MG63 (cell line): ENCODE measurements around the gene SLC25A26. TPM values are rescaled to one million over a fixed set of nuclear protein-coding genes. Genes with fewer than 3 reads are reported as not detected.

ENCODE experiments used
- DNase-seq: peaks from one replicate; pipeline ENCODE4 v3.0.0-alpha.2; 2020
- H3K27me3 ChIP-seq: fragments of 250-450 bp; sonication (Bioruptor Pico); 2 replicates; pipeline ENCODE4 v1.5.1; 2020; ENCODE audit warnings: mild to moderate bottlenecking, moderate library complexity
- H3K36me3 ChIP-seq: fragments of 250-450 bp; sonication (Bioruptor Pico); 2 replicates; pipeline ENCODE4 v1.5.1; 2020; ENCODE audit warnings: mild to moderate bottlenecking, moderate library complexity
- H3K4me3 ChIP-seq: fragments of 250-450 bp; sonication (Bioruptor Pico); 2 replicates; pipeline ENCODE4 v1.5.1; 2020; ENCODE audit warnings: mild to moderate bottlenecking, moderate library complexity
- H3K9me3 ChIP-seq: fragments of 250-450 bp; sonication (Bioruptor Pico); 2 replicates; pipeline ENCODE4 v1.5.1; 2020; ENCODE audit warnings: mild to moderate bottlenecking, moderate library complexity
- total RNA-seq: library from RNA; depleted of rRNA; stranded (reverse); fragments of >200 nt; shearing (Covaris generic); gene quantifications from 2 replicates; pipeline ENCODE4 v1.2.3, GENCODE V29; 2014; ENCODE audit warnings: low replicate concordance

Gene SLC25A26
- total RNA-seq, 1 experiment from 2014 or later: 16.9 TPM

DNA sequence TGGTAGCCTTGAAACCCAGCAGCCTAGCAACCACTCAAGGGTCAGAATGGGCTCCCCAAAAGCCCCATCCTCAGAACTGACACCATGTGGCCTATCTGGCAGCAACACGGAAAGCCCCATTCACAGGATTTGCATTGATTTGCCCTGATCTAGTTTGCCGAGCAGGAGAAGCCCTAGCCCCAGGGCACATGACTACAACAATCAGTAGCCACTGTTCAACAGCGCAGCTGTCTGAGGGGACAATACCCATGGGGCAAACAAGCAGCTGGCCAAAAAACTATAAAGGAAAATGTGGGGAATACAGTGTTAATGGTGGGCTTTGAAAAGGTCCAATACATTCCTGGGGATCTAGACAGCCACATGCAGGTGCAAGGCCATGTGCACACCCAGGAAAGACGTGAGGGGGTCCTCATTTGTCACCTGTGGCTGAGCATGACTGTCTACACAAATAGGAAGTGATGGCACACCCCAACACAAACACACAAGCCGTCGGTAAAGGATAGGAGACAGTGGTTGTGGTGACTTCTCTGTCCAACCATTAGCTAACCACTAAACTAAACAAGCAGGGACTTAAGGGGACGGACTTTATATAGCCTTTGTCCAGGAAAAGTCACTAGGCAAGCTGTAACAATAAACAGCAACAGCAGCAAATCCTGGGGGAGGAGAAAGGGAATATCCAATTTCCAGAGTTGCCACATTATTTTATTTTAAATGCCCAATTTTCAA, 166.3 kb downstream of the SLC25A26 start:
- H3K36me3 ChIP-seq: no peaks in the 10 kb centered on the region
- no peaks in the 10 kb centered on the region for H3K9me3 ChIP-seq
- no peaks in the 10 kb centered on the region for H3K27me3 ChIP-seq
- no peak for DNase-seq
- H3K4me3 ChIP-seq: no peak overlapping the region

GRCh38 chr3:66390013-66390412, 169.2 kb downstream of the SLC25A26 start:
- H3K36me3 ChIP-seq: no peaks in the 10 kb centered on the region
- H3K4me3 ChIP-seq: no peak overlapping the region
- DNase-seq: no peak
- H3K27me3 ChIP-seq: no peaks in the 10 kb centered on the region
- H3K9me3 ChIP-seq: no peaks in the 10 kb centered on the region

GRCh38 chr3:66392512-66392911, 171.7 kb downstream of the SLC25A26 start:
- Histone ChIP-seq H3K27me3 (no peaks in the 10 kb centered on the region), H3K9me3 (no peaks in the 10 kb centered on the region), H3K4me3 (no peak overlapping the region), H3K36me3 (no peaks in the 10 kb centered on the region)
- DNase-seq: no peak

DNA sequence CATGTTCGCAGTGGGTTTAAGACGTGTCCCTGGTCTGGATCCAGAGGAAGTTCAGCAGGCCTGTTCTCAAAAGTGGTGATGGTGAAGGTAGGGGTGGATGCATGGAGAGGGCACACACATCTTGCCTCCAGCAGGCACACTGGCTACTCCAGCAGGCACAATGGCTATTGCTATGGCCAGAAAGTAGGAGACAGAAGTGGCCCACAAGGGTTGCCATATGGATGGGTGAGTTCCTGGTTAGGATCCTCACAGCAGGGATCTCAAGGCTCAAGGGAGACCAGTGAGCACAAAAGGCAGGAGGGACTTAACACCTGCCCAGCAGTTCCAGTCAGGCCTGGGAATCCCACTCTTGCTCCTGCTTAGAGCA, 172.1 kb downstream of the SLC25A26 start:
- Histone ChIP-seq H3K36me3 (no peaks in the 10 kb centered on the region), H3K4me3 (no peak overlapping the region), H3K27me3 (no peaks in the 10 kb centered on the region), H3K9me3 (no peaks in the 10 kb centered on the region)
- DNase-seq: no peak

DNA sequence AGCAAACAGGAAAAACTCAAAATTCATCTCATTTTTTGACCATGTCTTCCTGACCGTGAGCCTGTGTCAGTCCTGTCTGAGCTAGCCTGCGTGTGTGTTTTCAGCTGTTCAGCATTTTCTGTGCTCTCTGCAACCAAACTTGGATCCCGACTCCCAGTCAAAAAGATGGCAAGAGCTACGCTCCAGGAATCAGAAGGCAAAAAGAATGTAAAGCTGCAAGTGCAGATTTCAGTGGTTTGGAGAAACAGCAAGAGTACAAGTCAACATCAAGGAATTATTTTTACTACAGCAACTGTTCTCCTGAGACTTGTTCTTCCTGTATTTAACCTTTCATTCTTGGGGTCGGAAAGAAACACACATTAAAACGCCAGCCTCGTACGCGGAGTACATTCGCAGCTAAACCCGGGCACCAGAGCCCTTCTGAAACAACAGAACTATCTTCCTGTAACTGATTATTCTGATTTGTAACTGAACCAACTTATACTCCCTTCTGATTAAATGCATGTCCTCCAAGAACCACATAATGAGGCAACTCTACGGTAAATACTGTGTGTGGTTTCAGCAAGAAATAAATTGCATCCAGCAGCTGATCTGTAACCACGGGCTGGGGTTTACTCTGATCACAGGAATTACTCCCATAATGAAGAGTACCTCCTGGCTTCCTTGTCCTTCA, 172.7 kb downstream of the SLC25A26 start:
- Histone ChIP-seq H3K36me3 (no peaks in the 10 kb centered on the region), H3K4me3 (no peak overlapping the region), H3K27me3 (no peaks in the 10 kb centered on the region), H3K9me3 (no peaks in the 10 kb centered on the region)
- no peak for DNase-seq

DNA sequence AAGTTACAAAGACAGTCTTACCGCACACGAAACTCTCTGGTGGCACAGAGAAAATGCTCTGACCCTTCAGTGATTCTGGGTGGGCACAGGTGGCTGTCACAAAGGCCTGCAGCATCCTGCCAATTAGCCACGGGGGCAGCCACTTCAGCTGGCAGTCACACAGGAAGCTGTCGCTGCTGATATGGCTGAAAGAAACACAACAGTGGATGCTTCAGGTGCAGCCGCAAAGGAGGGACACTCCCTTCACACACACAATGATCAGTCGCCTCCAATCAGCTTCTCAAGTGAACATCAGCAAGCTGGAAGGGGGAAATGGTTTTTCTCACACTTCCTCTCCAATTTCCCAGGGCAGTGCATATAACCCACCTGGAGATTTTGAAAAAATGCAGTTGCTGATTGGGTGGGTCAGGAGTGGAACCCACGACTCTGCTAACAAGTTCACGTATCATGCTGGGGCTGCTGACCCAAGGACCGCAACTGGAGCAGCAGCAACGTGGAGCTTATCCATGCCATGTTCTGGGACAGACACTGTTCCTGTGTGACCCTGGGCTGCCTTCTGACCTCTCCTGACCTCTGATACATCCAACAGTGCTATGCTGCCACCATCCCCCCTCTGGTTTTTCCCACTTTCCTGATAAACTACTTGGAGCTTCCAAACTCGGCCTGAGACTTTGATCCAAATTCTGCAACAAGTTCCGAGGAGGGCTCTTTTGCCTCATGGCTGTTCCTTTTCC, 173.4 kb downstream of the SLC25A26 start:
- no peak for DNase-seq
- Histone ChIP-seq H3K9me3 (no peaks in the 10 kb centered on the region), H3K4me3 (no peak overlapping the region), H3K27me3 (no peaks in the 10 kb centered on the region), H3K36me3 (no peaks in the 10 kb centered on the region)

- no peaks in the 10 kb centered on the region for H3K9me3 ChIP-seq
- no peak for DNase-seq
- no peaks in the 10 kb centered on the region for H3K36me3 ChIP-seq
- no peaks in the 10 kb centered on the region for H3K27me3 ChIP-seq
- H3K4me3 ChIP-seq: no peak overlapping the region
These were observed 174.0 kb downstream of the SLC25A26 start for GRCh38 chr3:66394753-66395249.

- no peaks in the 10 kb centered on the region for H3K9me3 ChIP-seq
- H3K4me3 ChIP-seq: no peak overlapping the region
- no peaks in the 10 kb centered on the region for H3K27me3 ChIP-seq
- no peaks in the 10 kb centered on the region for H3K36me3 ChIP-seq
- no peak for DNase-seq
These were observed 174.8 kb downstream of the SLC25A26 start for GRCh38 chr3:66395635-66396034.

DNA sequence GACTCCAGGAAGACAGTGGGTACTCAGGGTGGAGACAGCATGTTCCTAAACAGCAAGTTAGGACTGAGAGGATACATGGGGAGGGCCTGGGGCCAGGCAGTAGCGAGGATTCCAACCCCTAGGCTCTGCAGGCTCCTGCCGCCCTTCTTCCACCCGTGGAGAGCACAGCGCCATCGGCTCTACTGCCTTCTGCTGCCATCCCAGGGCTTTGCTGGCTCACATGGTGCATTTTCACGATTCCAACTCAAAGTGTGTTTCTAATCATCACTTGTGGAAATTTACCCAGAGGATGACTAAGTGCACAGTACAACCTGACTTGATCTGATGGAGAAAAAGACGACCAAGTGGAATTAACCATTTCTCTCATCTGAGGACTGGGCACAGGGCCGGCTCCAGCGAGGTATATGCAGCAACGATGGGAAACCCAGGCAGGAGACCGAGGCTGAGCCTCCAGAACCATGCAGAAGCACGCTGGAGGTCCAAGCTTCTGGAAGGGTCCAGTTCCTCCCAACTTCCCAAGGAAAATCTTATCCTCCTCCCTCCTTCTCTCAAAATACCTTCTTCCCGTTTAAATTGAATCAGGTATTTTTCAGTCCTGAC, 175.5 kb downstream of the SLC25A26 start:
- DNase-seq: no peak
- H3K27me3 ChIP-seq: no peaks in the 10 kb centered on the region
- no peak overlapping the region for H3K4me3 ChIP-seq
- H3K9me3 ChIP-seq: no peaks in the 10 kb centered on the region
- no peaks in the 10 kb centered on the region for H3K36me3 ChIP-seq

DNA sequence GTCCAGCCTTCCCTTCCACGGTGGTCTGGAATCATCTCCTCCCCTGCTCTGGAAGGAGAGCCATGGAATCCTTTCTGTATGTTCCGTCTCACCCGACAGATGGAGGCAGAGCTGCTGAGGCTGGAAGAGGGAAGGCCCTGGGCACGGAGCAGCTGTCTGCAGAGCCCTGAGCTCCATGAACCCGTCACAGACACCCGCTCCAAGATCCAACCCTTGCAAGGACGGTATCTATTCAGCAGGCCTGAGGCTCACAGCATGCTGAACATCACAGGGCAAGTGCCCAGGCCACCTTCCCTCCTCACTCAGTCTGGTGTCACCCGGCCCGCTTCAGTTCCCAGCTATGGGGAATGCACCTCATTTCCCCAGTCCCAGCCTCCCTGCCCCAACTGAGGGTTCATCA, 176.1 kb downstream of the SLC25A26 start:
- no peaks in the 10 kb centered on the region for H3K27me3 ChIP-seq
- no peak for DNase-seq
- no peaks in the 10 kb centered on the region for H3K36me3 ChIP-seq
- no peak overlapping the region for H3K4me3 ChIP-seq
- no peaks in the 10 kb centered on the region for H3K9me3 ChIP-seq

- Histone ChIP-seq H3K9me3 (no peaks in the 10 kb centered on the region), H3K27me3 (no peaks in the 10 kb centered on the region), H3K36me3 (no peaks in the 10 kb centered on the region), H3K4me3 (no peak overlapping the region)
- no peak for DNase-seq
These were observed 176.9 kb downstream of the SLC25A26 start for GRCh38 chr3:66397745-66398144.

- Histone ChIP-seq H3K9me3 (no peaks in the 10 kb centered on the region), H3K4me3 (no peak overlapping the region), H3K27me3 (no peaks in the 10 kb centered on the region), H3K36me3 (no peaks in the 10 kb centered on the region)
- DNase-seq: no peak
These were observed 177.6 kb downstream of the SLC25A26 start for GRCh38 chr3:66398228-66399025.

DNA sequence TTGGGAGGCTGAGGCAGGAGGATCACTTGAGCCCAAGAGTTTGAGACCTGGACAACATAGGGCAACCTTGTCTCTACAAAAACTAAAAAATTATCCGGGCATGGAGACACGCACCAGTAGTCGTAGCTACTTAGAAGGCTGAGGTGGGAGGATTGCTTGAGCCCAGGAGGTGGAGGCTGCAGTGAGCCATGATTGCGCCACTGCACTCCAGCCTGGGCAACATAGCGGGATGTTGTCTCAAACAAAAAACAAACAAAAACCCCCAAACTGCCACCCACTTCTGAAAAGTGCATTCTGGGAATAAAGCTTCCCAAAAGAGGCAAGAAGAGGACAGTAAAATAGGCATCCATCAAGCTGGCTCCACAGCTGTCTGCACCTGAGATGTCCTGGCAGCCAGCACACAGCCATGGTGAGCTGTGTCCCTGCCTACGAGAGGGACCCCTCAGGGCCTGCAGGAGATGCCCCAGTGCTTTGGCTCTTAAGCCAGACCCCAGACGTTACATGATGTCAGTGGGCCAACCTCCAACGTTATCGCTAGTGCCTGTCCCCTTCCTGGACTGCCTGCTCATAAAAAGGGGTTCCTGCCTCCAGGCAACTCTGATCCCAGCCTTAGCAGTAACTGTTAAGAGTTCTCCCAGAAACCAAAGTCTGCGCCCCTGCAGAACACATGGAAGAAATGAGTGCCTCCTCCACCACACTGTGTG, 178.9 kb downstream of the SLC25A26 start:
- Histone ChIP-seq H3K4me3 (no peak overlapping the region), H3K9me3 (no peaks in the 10 kb centered on the region), H3K36me3 (no peaks in the 10 kb centered on the region), H3K27me3 (no peaks in the 10 kb centered on the region)
- DNase-seq: no peak

DNA sequence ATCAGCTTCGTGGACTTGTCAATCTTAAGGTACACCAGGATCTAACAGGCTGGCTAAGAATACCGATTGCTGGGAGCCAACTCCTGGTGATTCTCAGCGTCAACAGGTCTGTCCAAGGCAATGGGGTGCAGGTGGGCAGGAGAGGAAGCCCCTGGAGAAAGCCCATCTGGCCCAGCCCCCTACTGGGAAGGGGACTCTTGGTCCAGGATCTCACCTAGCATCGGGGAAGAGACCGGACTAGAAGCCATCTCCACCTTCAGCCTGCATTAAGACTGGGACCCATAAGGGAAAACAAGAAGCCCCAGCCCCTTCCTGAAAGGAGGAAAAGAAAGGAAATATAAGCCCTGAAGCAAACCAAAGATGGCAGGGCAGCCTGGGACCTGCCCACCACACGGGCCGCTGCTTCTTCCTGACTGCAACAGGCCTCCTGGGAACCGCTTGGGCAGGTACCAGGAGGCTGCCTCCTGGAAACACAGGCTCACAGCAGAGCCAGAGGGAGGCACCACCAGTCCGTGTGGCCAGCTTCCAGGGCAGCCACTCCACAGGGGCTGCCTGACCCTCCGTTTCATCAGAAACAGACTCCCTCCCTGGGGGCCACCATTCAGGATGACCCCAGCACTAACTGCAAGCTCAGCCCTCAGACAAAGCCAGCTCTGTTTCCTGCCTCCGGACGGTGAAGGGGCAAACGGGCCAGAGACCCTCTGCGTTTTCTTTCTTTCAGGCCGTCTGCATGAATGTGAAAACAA, 179.8 kb downstream of the SLC25A26 start:
- H3K36me3 ChIP-seq: no peaks in the 10 kb centered on the region
- no peak overlapping the region for H3K4me3 ChIP-seq
- no peak for DNase-seq
- H3K27me3 ChIP-seq: no peaks in the 10 kb centered on the region
- H3K9me3 ChIP-seq: no peaks in the 10 kb centered on the region

DNA sequence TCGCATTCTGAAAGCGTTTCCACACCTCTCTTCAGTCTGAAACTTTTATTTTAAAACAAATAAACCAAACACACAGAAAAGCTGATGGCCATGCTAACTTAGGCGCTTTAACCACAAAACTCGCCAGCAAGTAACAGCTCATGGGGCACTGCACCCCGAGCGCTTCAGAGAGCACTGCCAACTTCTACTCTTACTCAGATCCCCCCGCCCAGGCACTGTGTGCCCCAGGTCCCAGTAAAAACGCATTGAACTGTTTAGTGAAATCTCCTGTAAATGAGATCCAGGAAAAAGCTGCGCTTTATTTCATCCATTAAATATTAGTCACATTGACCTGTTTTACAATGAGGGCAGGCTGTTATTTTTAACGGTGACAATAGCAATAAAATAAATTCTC, 180.4 kb downstream of the SLC25A26 start:
- Histone ChIP-seq H3K36me3 (no peaks in the 10 kb centered on the region), H3K9me3 (no peaks in the 10 kb centered on the region), H3K27me3 (no peaks in the 10 kb centered on the region), H3K4me3 (no peak overlapping the region)
- no peak for DNase-seq
